RWPE1 (cell line): Measurements from ENCODE around the gene APBB1.
A peak's percentile ranks its signal among the peaks of the same experiment; 100 is the strongest.

Experiments used
- CTCF ChIA-PET: fragments of 350-600 bp; sonication (Branson Sonifier 250); formaldehyde crosslinking; extraction: SDS; loops from one replicate; lab custom pipeline; 2021; lab: Yijun Ruan, JAX
- POLR2A ChIA-PET: fragments of 400-600 bp; formaldehyde crosslinking; extraction: SDS; loops from one replicate; lab custom pipeline; 2020; ENCODE audit warnings: antibody characterized with exemption; ENCODE audit not compliant: low non-redundant PET; lab: Yijun Ruan, JAX
- DNase-seq: peaks from one replicate; pipeline ENCODE4 v3.0.0; 2012; ENCODE audit warnings: low spot score
- H3K27ac ChIP-seq: fragments of 450-650 bp; 2 replicates; pipeline ENCODE4 v1.5.1; 2017
- TF ChIP-seq, protein P1 (sequence below): fragments of 450-650 bp; conservative IDR thresholded peaks from 2 replicates; pipeline ENCODE4 v1.5.1; 2017; ENCODE audit warnings: low read depth, mild to moderate bottlenecking

Gene APBB1

DNA sequence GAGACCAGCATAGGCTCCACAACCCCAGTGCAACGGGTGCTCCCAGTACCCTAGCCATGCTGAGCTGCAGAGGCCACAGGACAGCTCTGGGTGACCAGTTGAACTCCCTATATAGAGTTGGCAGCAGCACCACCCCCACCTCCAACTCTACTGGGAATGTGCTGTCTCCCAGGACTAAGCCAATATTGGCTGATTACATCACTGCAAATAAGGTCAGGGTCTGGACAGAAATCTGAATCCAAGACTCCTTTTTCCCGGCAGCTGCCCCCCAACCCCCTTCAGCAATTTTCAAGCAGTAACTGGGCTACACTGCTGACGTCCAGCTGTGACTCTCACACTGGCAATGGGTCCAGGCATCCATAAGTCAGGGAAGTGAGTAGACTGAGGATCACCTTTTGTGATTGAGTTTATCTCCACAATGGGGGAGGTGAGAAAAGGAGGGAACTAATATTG, 22.0 kb upstream of the APBB1 start, which contains the start of gene HPX:
Gene HPX (minus strand): TSS at position 82 of the 453 bp plus-strand sequence. CDS start 24 bp downstream, at position 58.
- ChIA-PET POLR2A (no interaction called here), CTCF (interaction anchor here (0.8 kb wide), 1 partner anchor 10 kb away, joined by 3 read pairs; no protein-coding TSS in a partner anchor)
- no peak for DNase-seq
- TF ChIP-seq, protein P1, sequence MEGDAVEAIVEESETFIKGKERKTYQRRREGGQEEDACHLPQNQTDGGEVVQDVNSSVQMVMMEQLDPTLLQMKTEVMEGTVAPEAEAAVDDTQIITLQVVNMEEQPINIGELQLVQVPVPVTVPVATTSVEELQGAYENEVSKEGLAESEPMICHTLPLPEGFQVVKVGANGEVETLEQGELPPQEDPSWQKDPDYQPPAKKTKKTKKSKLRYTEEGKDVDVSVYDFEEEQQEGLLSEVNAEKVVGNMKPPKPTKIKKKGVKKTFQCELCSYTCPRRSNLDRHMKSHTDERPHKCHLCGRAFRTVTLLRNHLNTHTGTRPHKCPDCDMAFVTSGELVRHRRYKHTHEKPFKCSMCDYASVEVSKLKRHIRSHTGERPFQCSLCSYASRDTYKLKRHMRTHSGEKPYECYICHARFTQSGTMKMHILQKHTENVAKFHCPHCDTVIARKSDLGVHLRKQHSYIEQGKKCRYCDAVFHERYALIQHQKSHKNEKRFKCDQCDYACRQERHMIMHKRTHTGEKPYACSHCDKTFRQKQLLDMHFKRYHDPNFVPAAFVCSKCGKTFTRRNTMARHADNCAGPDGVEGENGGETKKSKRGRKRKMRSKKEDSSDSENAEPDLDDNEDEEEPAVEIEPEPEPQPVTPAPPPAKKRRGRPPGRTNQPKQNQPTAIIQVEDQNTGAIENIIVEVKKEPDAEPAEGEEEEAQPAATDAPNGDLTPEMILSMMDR = no peak
- H3K27ac ChIP-seq = no peak within 1 kb of the TSS

DNA sequence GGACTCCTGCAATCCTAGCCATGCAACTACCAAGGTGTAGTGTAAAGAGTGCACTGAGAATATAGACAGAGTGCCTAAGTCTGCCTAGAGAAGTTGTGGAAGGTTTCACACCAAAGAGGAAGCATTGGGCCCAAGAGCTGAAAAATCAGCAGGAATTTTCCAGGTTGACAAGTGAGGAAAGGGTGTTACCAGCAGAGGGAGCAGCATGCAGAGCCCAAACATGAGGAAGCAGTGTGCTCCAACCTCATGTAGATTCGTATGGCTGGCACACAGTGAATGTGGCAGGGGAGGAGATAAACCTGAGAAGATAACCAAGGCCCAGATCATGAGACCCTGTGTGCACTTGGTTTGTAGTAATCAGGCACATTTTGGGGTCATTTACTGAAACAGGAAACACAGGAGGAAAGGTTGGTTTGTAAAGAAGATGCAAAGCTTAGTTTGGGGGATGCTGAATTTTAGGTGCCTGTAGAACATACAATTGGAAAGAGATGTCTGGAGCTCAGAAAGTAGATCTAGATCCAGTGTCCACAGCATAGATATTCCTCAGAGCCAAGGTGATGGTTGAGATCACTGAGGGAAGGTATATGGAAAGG, 20.2 kb upstream of the APBB1 start:
- POLR2A ChIA-PET = no interaction called here
- TF ChIP-seq, protein P1 = peak; percentile 55
- no peak overlapping the region for H3K27ac ChIP-seq
- CTCF ChIA-PET = interaction anchor here (0.6 to 1.6 kb wide), 9 partner anchors 35 to 1824 kb away, joined by 3 to 7 read pairs (median 3); no protein-coding TSS in a partner anchor
- DNase-seq = peak; percentile 36

DNA sequence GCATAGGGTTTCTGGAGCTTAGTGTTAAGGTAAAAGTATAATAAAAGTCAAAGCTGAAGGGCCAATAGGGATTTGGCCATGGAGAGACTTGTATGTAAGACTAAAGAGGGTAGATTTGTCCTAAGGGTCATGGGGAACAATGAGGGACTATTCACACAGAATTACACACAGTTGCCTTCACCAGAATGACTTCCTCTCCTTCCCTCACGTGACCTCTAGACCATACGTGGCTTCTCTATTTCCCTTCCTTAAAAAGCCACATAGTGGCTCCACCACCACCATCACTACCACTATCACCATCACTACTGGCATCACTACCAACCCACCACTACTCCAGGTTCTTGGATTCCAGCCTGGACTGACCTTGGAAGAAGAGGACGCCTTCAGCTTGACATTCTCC, 19.1 kb upstream of the APBB1 start:
- CTCF ChIA-PET = interaction anchor here (0.7 to 1.6 kb wide), 2 partner anchors 34 to 59 kb away, joined by 3 to 7 read pairs; no protein-coding TSS in a partner anchor
- no peak for DNase-seq
- H3K27ac ChIP-seq = no peak overlapping the region
- TF ChIP-seq, protein P1 = no peak
- POLR2A ChIA-PET = no interaction called here

DNA sequence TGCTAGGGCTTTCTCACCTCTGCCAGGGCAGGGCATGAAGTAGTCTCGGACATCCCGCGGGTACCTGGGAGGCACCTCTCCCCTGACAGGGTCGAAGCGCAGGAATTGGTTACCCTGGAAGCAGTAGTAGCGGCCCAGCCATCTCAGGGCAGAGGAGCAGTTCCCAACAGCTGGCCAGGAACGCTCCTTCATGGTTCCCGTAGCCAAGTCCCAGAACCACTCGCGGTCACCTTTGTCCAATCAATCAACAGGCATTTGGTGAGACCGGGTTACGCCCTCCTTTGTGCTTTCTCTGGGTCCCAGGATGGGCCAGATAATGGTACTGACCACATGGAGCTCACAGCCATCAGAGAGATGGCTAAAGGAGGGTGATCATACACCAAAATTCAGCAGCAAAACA, 18.5 kb upstream of the APBB1 start:
- H3K27ac ChIP-seq = no peak overlapping the region
- CTCF ChIA-PET = no interaction called here
- no peak for DNase-seq
- POLR2A ChIA-PET = no interaction called here
- TF ChIP-seq, protein P1 = no peak

DNA sequence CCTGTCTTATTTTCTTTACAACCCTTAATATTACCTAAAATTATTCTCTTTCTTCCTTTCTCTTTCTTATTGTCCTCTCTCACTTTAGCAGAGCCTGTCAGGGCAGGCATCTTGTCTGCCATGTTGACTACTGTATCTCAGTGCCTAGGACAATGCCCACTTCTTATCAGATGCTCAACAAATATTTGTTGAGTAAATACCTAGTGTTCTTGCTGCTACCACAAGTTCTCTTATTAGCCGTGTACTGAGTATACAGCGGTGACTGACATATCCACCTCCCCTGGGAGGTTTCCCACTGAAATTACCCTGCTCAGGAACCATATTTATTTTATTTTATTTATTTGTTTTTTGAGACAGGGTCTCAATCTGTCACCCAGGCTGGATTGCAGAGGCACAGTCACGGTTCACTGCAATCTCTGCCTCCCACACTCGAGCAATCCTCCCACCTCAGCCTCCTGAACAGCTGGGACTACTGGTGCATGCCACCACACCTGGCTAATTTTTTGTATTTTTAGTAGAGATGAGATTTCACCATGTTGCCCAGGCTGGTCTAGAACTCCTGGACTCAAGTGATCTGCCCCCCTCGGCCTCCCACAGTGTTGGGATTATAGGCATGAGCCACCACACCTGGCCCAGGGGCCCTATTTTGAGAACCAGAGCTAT, 15.2 kb upstream of the APBB1 start:
- H3K27ac ChIP-seq = no peak overlapping the region
- TF ChIP-seq, protein P1 = no peak
- DNase-seq = no peak
- ChIA-PET CTCF (no interaction called here), POLR2A (no interaction called here)

DNA sequence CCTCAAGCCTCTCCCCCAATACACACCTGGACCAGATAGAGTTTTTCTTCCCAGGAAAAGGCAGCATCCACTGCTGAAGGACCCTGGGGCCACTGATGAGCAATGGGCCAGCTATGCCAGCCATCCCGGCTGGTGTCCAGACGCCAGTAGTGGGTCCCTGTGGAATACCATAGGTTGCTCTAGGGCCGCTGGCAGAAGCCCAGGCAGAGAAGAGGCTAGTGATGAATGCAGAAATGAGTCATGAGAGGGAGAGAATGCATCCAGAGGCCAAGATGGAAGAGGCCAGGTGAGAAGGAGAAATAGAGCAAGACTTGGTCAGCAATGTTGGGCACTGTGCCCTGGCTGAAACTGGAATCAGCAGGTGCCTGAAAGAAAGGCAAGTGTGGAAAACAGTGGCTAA, 13.0 kb upstream of the APBB1 start:
- TF ChIP-seq, protein P1 = no peak
- peak; percentile 83 for DNase-seq
- ChIA-PET POLR2A (no interaction called here), CTCF (interaction anchor here (0.6 kb wide), 1 partner anchor 272 kb away, joined by 3 read pairs; no protein-coding TSS in a partner anchor)
- no peak overlapping the region for H3K27ac ChIP-seq
